Smooth muscle cell (in vitro differentiated cells): Measurements from ENCODE around the gene RNF148. TPM values are rescaled to one million over a fixed set of nuclear protein-coding genes. Genes with fewer than 3 reads are reported as not detected.

ENCODE experiments used
- DNase-seq: peaks from one replicate; lab custom pipeline; 2025; ENCODE audit not compliant: unreplicated experiment; lab: John Stamatoyannopoulos, UW
- H2AFZ ChIP-seq: fragments of 200-600 bp; sonication (generic); 2 replicates; pipeline ENCODE4 v1.6.0; 2016; ENCODE audit warnings: antibody characterized with exemption, low read depth, mild to moderate bottlenecking
- H3F3A ChIP-seq: fragments of 200-600 bp; sonication (generic); 2 replicates; pipeline ENCODE4 v1.6.0; 2017; ENCODE audit warnings: antibody characterized with exemption, low read depth
- H3K27ac ChIP-seq: fragments of 200-600 bp; sonication (generic); 2 replicates; pipeline ENCODE4 v1.5.1; 2016; ENCODE audit warnings: low read depth, mild to moderate bottlenecking
- H3K27me3 ChIP-seq: fragments of 200-600 bp; sonication (generic); 2 replicates; pipeline ENCODE4 v1.6.1; 2016; ENCODE audit warnings: low read depth, mild to moderate bottlenecking
- H3K36me3 ChIP-seq: fragments of 200-600 bp; sonication (generic); 2 replicates; pipeline ENCODE4 v1.5.1; 2016; ENCODE audit warnings: low read depth
- H3K4me1 ChIP-seq: fragments of 200-600 bp; sonication (generic); 2 replicates; pipeline ENCODE4 v1.5.1; 2016; ENCODE audit warnings: low read depth
- H3K4me2 ChIP-seq: fragments of 200-600 bp; sonication (generic); 2 replicates; pipeline ENCODE4 v1.6.0; 2016; ENCODE audit warnings: mild to moderate bottlenecking
- H3K4me3 ChIP-seq: fragments of 200-600 bp; sonication (generic); 2 replicates; pipeline ENCODE4 v1.5.1; 2016; ENCODE audit warnings: mild to moderate bottlenecking
- H3K79me2 ChIP-seq: fragments of 200-600 bp; sonication (generic); 2 replicates; pipeline ENCODE4 v1.6.0; 2016; ENCODE audit warnings: low read depth, mild to moderate bottlenecking
- H3K9ac ChIP-seq: fragments of 200-600 bp; sonication (generic); 2 replicates; pipeline ENCODE4 v1.6.0; 2016; ENCODE audit warnings: low read depth
- H3K9me3 ChIP-seq: fragments of 200-600 bp; sonication (generic); replicated peaks from 2 replicates; pipeline ENCODE4 v1.5.1; 2016; ENCODE audit warnings: low read depth
- H4K20me1 ChIP-seq: fragments of 200-600 bp; sonication (generic); 2 replicates; pipeline ENCODE4 v1.6.0; 2016; ENCODE audit warnings: low read depth
- CTCF ChIP-seq: fragments of 200-600 bp; sonication (generic); IDR thresholded peaks from 2 replicates; pipeline ENCODE4 v1.5.1; 2017; ENCODE audit warnings: borderline replicate concordance, mild to moderate bottlenecking, antibody characterized with exemption; ENCODE audit not compliant: insufficient read depth, poor library complexity, severe bottlenecking
- WGBS: methylation state at CpG from one replicate; pipeline ENCODE4 v1.1.7; 2016; ENCODE audit warnings: low lambda C conversion rate; 5-methylcytosine and 5-hydroxymethylcytosine counted together
- polyA plus RNA-seq: library from polyadenylated mRNA; unstranded; fragments of >200 nt; fragmentation: Nextera tagmentation; extraction: Ambion mirVana; gene quantifications from 2 replicates; pipeline ENCODE4 v1.2.1, GENCODE V29; 2016
- total RNA-seq: library from RNA; depleted of rRNA; stranded (reverse); fragments of >200 nt; gene quantifications from 2 replicates; pipeline ENCODE4 v1.2.3, GENCODE V29; 2014

The RNF148 gene
- total and polyA plus RNA-seq, 2 experiments from 2014 or later, result not detected

DNA sequence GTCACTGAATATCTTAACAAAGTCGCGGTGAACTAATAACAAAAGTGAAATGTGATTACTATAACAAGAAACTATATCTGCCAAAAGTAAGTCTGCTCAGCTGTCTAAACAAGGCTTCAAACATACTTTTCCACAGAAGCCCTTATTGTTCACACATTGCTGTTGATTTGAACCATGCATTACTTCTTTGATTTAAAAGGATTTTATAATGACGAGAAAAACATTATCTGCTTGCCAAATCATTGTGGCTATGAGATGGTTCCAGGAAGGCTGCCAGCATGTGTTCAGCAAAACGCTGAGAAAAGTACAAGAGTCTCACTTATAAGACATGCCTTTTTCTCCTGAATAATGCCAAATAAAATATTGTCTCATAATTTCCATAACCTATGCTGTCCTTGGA is 28.2 kb downstream of the RNF148 start:
- Histone ChIP-seq H3K27ac (peak overlapping the region; percentile 39), H4K20me1 (no peaks in the 10 kb centered on the region), H3K9ac (no peak overlapping the region), H3K36me3 (no peaks in the 10 kb centered on the region), H3F3A (no peaks in the 10 kb centered on the region), H3K4me2 (peak overlapping the region; percentile 39), H3K27me3 (no peaks in the 10 kb centered on the region), H2AFZ (no peak overlapping the region), H3K9me3 (no peaks in the 10 kb centered on the region), H3K79me2 (no peaks in the 10 kb centered on the region), H3K4me3 (no peak overlapping the region), H3K4me1 (no peaks in the 10 kb centered on the region)
- DNase-seq, result no peak
- TF ChIP-seq CTCF, result no peak
- WGBS, result 68% methylated on average over 4 of the region's 4 CpGs

DNA sequence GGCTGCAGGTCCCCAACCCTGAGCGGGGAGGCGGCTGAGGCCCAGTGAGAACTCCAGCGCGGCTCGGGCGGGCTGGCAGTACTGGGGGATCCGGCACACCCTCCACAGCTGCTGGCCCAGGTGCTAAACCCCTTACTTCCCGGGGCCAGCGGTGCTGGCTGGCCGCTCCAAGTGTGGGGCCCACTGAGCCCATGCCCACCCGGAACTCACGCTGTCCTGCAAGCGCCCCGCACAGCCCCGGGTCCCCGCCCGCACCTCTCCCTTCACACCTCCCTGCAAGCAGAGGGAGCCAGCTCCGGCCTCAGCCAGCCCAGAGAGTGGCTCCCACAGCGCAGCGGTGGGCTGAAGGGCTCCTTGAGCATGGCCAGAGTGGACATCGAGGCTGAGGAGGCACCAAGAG is 28.8 kb downstream of the RNF148 start:
- Histone ChIP-seq H3F3A (no peaks in the 10 kb centered on the region), H3K9ac (no peak overlapping the region), H3K27me3 (no peaks in the 10 kb centered on the region), H3K9me3 (no peaks in the 10 kb centered on the region), H2AFZ (no peak overlapping the region), H3K4me1 (no peaks in the 10 kb centered on the region), H3K4me3 (no peak overlapping the region), H3K4me2 (no peak overlapping the region), H3K79me2 (no peaks in the 10 kb centered on the region), H3K27ac (no peak overlapping the region), H3K36me3 (no peaks in the 10 kb centered on the region), H4K20me1 (no peaks in the 10 kb centered on the region)
- no peak for TF ChIP-seq CTCF
- no peak for DNase-seq
- WGBS, result 100% methylated on average over 6 of the region's 21 CpGs

DNA sequence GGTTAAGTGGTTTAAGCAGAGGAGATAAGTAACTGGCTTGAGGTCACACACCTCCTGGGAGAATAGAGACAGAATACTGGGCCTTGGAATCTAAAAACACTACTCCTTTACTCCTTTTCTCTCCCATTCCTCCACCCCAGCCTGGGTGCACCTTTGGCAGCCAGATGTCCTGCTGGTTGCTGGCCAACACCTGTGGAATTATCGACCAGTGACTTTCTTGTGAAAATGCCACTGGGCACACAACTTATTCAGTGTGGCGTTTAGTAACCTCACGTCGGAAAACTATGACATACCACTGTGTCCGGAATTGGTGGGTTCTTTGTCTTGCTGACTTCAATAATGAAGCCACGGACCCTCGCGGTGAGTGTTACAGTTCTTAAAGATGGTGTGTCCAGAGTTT is 30.2 kb downstream of the RNF148 start:
- no peaks in the 10 kb centered on the region for H3K4me1 ChIP-seq
- no peaks in the 10 kb centered on the region for H3K27me3 ChIP-seq
- H3K4me3 ChIP-seq, result no peak overlapping the region
- no peaks in the 10 kb centered on the region for H3K36me3 ChIP-seq
- WGBS, result 96% methylated on average over 8 of the region's 8 CpGs
- H4K20me1 ChIP-seq, result no peaks in the 10 kb centered on the region
- H3F3A ChIP-seq, result no peaks in the 10 kb centered on the region
- H3K9ac ChIP-seq, result no peak overlapping the region
- no peak for TF ChIP-seq CTCF
- H3K27ac ChIP-seq, result no peak overlapping the region
- DNase-seq, result no peak
- no peak overlapping the region for H2AFZ ChIP-seq
- H3K9me3 ChIP-seq, result no peaks in the 10 kb centered on the region
- no peaks in the 10 kb centered on the region for H3K79me2 ChIP-seq
- H3K4me2 ChIP-seq, result no peak overlapping the region

- Histone ChIP-seq H3K27ac (no peak overlapping the region), H3K4me3 (no peak overlapping the region), H3K79me2 (no peaks in the 10 kb centered on the region), H3K27me3 (no peaks in the 10 kb centered on the region), H2AFZ (no peak overlapping the region), H3K9ac (no peak overlapping the region), H3K36me3 (no peaks in the 10 kb centered on the region), H3F3A (no peaks in the 10 kb centered on the region), H3K4me2 (no peak overlapping the region), H4K20me1 (no peaks in the 10 kb centered on the region), H3K4me1 (no peaks in the 10 kb centered on the region), H3K9me3 (no peaks in the 10 kb centered on the region)
- DNase-seq, result no peak
- 91% methylated on average over 2 of the region's 2 CpGs for WGBS
- no peak for TF ChIP-seq CTCF
These were observed 39.0 kb downstream of the RNF148 start for GRCh38 chr7:122663733-122664132.
